HG03342 (cell line): ENCODE results near the gene CASQ1.

Experiments used
- ATAC-seq: cut with Tn5 transposase; IDR thresholded peaks from one replicate; pipeline ENCODE4 v1.9.1; 2021; ENCODE audit warnings: mild to moderate bottlenecking, moderate library complexity; ENCODE audit not compliant: unreplicated experiment

The CASQ1 gene

DNA sequence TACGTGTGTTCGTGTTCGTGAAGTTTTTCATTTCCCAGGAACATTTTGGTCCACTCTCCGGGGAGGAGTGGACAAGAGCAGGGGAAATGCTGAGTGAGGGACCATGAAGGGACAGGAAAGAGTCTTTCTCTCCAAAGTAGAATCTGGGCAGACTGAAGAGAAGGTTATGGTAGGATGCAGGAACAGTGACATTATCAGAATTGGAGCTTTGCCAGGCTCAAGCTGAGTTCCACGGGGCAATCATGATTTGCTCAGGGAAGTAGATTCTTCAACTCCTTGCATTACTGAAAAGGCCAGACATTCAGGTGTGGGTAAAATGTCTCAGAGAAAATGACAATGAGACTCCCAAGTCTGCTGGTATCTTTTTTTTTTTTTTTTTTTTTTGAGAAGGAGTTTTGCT lies 22.4 kb upstream of the CASQ1 start:
- no peak for ATAC-seq

DNA sequence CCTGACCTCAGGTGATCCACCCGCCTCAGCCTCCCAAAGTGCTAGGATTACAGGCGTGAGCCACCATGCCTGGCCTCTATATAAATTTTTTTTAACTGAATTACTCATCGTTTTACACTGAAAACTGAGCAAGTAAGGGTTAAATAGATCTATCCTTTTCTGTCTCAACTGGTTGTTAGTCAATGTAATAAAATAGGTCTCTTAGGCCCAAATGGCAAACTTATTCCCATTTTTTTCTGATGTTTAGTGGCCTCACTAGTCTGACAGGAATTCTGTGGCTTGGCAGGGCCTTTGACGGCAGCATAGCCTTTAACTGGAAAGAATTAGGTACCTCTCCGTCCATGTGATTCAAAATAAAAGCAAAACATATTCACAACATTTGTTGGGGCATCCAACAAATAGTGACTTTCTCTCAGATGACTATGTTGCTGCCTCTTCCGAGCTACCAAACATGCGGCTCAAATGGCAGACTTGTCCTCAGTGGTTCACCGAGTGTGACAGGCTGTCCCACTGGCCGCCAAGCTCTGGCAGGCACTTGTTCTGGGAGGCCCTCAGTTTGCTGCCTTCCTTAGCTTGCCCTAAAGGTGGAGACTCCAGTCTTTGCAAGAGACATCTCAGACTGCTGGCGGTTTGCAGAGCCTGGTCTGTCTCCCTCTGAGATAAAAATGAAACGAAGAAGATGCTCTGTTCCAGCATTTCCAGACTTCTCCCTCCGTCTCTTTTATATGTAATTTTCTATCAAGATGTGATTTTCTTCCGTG lies 21.6 kb upstream of the CASQ1 start:
- ATAC-seq = no peak

DNA sequence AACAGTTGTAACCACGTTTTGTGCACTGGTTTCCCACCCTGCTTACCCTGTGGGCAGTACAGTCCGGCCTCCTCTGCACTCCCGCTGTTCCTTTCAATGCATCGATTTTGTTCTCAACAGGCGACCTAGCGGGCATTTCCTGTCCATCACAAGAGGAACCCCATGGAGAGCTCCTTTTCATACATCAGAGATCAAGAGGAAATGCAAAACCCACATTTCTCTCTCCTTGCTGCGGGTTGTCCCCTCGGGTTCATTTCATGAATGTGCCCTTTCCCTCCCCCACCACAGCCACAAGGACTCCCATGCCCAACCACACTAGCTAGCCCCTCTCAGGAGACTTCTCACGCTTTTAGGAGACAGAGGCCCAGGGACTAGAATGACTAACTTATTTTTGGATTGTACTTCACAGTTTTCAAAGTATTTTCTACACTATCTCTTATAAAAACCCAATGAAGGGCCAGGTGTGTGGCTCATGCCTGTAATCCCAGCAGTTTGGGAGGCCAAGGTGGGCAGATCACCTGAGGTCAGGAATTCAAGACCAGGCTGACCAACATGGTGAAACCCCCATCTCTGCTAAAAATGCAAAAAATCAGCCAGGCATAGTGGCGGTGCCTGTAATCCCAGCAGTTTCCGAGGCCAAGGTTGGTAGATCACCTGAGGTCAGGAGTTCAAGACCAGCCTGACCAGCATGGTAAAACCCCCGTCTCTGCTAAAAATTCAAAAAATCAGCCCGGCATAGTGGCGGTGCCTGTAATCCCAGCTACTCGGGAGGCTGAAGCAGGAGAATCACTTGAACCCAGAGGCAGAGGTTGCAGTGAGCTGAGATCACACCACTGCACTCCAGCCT lies 20.6 kb upstream of the CASQ1 start:
- peak; percentile 74 for ATAC-seq

DNA sequence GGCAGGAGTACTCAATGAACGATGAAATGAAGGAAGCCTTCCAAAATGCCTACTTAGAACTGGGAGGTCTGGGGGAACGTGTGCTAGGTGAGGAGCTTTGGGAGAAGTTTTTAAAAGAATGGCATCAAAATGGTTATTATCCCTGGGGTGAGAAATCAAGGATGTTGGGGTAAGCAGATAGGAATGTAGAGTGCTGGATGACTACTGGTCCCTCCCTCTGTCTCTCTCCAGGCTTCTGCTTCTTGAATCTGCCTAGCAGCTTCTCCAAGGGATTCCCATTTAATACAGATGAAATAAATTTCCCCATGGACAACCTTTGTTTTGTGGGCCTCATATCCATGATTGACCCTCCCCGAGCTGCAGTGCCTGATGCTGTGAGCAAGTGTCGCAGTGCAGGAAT lies 19.0 kb upstream of the CASQ1 start:
- ATAC-seq = no peak

DNA sequence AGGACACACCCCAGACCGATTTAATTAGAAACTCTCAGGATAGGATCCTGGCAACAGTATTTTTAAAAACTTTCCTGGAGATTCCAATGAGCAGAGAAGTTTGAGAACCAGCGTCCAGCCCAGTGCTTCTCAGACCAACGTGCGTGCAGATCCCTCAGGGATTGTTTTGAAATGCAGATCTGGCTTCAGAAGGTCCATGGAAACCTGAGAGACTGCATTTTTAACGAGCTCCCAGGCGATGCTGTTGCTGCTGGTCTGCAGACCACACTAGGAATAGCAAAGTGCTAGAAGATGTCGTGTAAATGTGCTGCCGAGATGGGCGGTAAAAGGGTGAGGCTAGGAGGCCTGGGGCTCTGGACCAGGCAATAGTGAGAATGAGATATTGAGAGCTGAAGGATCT lies 18.4 kb upstream of the CASQ1 start:
- no peak for ATAC-seq

DNA sequence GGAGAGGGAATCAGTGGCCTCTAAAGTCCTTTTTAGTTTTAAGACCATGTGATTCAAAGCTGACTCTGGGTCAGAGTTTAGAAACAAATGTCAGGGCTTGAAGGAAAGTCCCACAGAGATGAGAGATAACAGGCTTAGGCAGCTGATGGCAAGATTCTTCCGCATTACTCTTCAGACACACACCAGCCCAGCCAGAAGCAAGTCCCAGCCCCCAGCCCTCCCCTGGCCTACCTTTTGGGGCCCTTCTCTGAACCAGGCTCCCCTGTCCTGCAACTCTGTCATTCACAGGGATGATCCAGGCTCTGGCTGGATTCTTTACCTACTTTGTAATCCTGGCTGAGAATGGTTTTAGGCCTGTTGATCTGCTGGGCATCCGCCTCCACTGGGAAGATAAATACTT lies 13.1 kb upstream of the CASQ1 start:
- ATAC-seq = no peak

DNA sequence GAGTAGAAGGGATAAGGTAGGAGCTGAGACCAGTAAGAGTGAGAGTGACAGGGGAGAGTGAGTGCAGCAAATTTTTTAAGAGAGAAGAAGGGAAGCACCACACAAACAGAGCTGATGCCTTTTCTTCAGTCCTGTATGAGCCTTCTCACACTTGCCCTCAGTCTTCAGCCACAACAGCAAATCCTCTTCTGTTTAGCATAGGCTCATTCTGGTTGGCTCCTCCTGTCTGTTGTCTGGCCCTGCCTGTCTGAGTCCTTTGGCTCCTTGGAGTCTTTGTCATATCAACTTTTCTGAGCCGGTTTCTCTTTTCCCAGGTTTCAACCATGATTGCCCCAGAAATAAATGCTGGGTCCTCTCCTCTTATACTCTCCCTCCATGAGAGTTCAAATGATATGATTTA lies 12.7 kb upstream of the CASQ1 start:
- no peak for ATAC-seq

DNA sequence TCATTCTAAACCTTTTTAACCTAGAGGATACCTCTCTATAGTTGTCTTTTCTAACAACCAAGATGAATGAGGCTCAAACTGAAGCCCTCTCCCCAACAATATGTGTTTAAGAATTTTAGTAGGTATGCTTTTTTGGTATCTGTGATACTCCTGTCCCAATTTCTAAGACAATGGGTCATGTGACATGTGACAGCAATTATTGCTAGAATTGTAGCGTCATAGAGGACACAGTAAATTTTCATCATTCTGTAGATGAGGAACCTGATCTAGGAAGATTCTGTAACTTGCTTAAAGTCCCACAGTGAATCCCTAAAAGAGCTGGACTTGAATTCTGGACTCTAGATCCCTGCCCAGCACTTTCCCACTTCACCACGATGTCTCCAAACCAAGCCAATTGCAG lies 11.6 kb upstream of the CASQ1 start:
- no peak for ATAC-seq

DNA sequence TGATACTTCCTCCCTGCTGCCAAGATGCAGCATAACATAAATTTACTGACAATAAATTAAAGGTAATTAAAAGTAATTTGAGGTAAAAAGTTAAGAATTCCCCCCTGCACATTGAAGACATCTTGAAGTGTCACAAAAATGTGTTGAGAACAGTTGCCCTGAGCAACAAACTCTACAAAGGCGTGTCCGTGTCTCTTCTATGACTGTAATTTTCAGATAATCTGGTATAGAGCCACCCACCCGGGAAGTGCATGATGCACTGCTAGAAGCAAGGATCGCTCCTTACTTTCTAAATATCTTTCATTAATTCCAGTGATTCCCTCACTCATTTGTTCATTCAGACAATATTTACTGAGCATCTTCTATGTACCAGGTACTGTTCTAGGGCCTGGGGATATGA lies 11.0 kb upstream of the CASQ1 start:
- ATAC-seq = no peak

DNA sequence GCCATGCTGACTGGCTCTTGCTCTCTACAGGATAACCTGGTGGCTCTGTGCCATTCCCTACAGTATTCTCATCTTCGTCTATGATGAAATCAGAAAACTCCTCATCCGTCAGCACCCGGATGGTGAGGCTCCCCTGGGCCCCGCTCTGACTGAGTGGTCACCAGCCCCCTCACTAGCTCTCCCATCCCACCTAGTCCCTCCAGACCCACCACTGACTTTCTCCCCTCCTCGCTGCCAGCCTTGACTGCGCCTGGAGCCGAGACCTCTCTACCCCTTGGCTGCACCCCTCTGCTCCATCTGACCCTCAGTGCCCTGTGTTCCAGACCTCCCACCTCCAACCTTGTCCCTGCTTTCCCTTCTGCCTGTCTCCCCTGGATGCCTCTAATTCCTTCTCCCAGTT lies 4.1 kb upstream of the CASQ1 start:
- no peak for ATAC-seq

DNA sequence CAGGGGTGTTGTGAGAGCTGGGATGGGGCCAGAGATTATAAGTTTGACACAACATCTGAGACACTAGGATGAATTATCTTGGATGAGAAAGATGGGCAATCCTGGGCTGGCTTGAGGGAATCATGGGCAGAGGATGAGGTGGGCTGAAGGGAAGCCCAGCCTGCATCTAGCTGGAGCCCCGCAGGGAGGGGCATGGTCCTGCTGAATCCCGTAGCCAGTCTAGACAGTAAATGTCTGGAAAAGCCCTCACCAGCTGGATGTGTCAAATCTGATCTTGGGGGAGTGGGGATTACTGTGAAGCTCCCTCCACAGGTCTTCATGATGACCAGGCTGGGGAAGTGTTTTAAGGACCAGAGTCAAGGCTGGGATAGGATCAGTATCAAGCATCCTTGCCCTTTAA lies 3.6 kb upstream of the CASQ1 start:
- no peak for ATAC-seq

DNA sequence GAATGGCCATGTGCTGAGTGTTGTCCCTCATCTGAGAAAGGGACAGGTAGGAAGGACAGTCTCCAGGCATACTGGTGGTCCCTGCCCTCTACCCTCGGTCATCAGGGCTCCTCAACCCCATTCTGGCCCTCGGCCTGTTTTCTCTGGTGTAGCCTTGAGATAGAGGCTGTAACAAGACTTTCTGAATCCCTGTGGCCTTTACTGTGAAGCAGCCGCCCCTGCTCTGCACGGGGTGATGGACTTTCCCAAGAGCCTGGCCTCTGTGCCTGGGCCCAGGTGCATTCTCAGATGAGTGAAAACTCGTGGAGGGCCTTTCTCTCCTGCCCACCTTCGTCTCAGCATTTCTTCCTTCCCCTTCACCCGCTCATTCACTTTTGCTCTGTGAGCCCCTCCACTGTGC lies 3.0 kb upstream of the CASQ1 start:
- no peak for ATAC-seq

DNA sequence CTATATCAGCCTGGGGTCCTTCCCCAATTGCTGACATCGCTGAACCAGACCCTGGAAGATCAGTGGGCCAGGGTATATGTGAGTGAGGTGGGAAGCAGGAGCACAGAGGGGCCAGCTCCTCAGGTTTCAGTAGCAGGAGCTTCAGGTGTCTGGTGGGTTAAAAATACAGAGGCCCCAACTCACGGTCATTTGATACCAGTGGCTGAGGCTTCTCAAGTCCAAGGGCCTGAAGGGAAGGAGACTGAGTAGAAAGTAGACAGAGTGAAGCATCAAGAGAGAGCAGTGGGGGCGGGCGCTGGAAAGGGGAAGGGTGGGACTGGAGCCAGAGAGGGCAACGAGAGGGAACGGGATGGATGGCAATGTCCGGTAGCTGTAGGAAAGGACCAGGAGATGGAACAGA lies 2.0 kb upstream of the CASQ1 start:
- ATAC-seq = no peak

DNA sequence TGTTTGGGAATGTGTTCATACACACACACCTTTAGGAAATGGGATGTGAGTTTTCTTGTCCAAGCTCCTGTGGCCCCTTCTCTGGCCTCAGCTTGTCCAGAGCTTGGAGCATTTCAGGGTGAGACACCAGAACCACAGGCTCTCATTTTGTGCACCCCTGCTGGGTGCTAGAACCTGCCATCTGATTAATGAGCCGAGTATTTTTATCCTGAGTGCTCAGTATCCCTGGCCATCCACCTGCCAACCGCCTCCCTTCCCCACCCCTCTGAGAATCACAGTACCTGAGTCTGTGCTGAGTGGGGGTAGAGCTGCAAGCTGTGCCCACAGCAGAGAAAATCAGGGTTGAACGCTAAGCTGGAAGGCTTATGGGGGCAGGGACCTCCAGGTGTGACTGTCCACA lies 1.4 kb downstream of the CASQ1 start:
- no peak for ATAC-seq

DNA sequence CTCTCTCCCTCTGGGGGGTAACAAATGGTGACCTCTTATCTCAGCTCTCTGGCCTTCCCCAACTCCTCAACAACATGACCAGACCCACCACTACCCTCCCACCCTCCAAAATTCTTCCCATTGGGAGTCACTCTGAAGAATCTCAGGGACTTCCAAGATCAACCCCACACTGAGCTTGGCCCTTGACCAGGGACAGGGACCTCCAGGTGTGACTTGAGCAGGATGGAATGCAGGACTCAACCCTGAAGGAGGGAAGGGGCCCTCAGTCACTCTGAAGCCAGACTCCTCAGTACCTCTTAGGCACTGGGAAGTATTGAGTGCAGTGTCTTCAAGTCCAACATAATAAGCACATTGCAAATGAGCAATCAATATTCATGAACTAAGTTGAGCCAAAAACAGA lies 1.9 kb downstream of the CASQ1 start:
- no peak for ATAC-seq

DNA sequence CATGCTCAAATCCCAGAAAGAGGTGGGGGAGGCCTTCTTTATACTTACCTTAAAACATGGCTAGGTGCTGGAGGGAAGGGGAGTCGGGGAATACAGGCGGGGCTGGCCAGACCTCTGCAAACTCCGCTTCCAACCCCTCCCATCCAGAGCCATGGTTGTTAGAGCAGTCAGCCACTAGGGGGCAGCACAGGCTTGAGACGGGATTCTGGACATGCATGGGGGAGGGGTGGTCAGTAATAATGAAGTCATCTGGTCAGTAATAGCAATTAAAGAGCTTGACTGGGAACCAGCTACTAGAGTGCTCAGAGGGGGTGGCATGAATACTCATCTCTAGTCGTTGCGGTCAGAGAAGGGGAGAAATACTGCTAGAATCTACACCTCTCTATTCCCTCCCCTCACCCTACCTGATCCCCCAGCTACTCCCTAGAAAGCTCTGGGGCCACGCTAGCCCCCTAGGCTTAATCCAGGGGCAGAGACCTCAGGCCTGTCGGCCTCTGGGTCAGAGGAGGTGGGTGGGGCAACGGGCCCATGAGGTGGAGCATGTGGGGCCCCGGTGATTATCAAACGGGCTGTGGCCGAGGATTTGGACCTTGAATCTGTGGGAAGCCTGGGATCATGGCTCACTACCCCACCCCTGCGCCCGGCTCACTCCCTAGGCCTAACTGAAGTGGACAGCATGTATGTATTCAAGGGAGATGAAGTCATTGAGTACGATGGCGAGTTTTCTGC lies 2.9 kb downstream of the CASQ1 start:
- peak; percentile 63 for ATAC-seq

DNA sequence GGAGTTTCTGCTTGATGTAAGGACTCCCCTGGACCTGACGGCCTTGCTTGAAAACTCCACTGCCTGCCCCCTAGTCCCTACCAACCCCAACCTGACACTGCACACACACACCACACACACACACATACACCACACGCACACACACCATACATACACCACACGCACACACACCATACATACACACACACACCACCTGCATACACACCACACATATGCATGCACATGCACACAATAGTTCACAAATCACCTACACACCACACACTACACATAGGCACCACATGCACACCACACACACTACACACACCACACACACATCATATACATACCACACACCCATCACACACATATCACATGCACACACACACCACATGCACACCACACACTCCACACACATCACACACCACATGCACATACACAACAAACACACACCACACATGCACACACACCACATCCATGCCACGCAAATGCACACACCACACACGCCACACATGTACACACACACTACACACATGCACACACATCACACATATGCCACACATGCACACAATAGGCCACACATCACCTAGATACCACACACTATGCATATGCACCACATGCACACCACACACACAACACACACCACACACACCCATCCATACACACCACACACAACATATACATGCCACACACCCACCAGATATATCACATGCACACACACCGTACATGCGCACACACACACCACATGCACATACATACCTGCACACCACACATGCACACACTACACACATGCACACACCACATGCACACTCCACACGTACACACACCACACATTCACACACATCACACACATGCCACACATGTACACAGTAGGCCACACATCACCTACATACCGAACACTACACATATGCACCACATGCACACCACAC lies 3.7 kb downstream of the CASQ1 start:
- no peak for ATAC-seq

DNA sequence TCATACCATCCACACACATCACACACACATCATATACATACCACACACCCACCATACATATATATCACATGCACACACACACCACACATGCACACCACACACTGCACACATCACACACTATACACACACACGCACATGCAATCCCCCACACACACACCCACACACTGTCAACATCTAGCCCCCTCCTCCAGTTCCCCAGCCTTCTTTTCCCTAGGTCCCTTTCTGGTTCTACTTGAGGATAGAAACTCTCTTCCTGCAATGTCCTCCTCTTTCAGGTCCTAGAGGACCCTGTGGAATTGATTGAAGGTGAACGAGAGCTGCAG lies 4.3 kb downstream of the CASQ1 start:
- no peak for ATAC-seq

DNA sequence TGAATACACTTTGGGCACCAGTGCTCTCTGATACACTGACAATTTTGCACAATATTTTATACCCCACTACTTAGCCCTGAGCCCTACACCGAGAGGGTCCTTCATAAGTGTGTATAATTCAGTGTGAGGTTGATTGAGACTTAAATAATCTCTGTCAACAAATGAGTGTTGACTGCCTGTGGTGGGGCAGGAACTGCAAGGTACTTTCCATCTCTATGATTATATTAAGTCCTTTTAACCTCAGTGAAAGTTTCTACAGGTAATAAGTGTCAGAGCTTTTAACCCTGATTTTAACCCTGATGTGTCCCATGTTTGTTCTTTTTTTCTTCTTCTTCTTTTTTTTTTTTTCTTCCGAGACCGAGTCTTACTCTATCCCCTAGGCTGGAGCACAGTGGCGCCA lies 5.8 kb downstream of the CASQ1 start:
- ATAC-seq = no peak

DNA sequence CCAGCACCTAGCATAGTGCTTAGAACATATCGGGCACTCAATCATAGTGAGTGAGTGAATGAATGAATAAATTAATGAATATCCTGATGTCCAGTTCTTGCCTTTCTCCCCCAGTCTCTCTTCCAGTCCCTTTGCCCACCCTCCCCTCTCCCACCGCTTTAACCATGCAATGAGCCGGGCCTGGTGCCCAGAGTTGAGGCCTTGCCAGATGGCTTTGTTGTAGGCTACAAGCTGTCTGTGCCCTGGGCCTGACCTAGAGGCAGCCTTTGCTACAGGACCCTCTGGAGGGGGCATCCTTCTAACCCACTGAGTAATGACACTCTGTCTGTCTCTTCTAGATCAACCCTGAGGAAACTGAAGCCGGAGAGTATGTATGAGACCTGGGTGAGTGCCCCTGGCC lies 6.9 kb downstream of the CASQ1 start:
- no peak for ATAC-seq

DNA sequence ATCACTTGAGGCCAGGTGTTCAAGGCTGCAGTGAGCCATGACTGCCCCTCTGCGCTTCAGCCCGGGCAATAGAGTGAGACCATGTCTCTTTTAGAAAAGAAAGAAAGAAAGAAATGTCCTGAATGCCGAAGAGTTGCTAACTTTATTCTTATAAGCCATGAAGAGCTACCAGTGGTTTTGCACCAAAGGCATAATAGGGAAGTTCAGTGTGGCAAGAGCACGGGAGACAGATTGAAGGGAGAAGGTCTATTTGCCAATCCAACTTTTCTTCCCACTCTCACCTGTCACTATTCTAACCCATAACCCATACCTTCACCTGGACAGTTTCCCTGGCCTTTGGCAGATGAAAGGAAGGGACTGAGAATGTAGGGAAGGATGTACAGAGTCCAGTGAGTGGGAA lies 10.4 kb downstream of the CASQ1 start:
- no peak for ATAC-seq
